A673 (cell line): Measurements from ENCODE around the gene DCHS1. TPM values are rescaled to one million over a fixed set of nuclear protein-coding genes. Genes with fewer than 3 reads are reported as not detected.

Experiments used
- BruUV-seq: library from RNA; stranded (reverse); fragments of 400-500 nt; replicated peaks from 2 replicates; lab custom pipeline; 2021; lab: Mats Ljungman, UMichigan
- CTCF ChIA-PET: fragments of 300-600 bp; sonication (Branson Sonifier 250); formaldehyde crosslinking; loops from one replicate; lab custom pipeline; 2022; ENCODE audit warnings: antibody characterized with exemption; lab: Charles Lee
- POLR2A ChIA-PET: fragments of 300-600 bp; sonication (Branson Sonifier 250); formaldehyde crosslinking; loops from one replicate; lab custom pipeline; 2022; ENCODE audit warnings: antibody characterized with exemption; ENCODE audit not compliant: low non-redundant PET; lab: Charles Lee
- DNase-seq: peaks from one replicate; pipeline ENCODE4 v3.0.0-alpha.2; 2015; ENCODE audit warnings: low spot score
- H3K27ac ChIP-seq: fragments of 200-600 bp; sonication (generic); 2 replicates; pipeline ENCODE4 v1.5.1; 2016; ENCODE audit warnings: mixed run types, low read depth, mild to moderate bottlenecking, mixed read lengths, antibody characterized with exemption, low read length; ENCODE audit not compliant: poor library complexity, severe bottlenecking
- H3K27me3 ChIP-seq: fragments of 200-600 bp; sonication (generic); replicated peaks from 2 replicates; pipeline ENCODE4 v1.6.1; 2017; ENCODE audit warnings: mixed run types, low read depth, mild to moderate bottlenecking, mixed read lengths, antibody characterized with exemption, low read length; ENCODE audit not compliant: insufficient read depth, poor library complexity
- H3K36me3 ChIP-seq: fragments of 200-600 bp; sonication (generic); 2 replicates; pipeline ENCODE4 v1.6.1; 2016; ENCODE audit warnings: mixed run types, mild to moderate bottlenecking, mixed read lengths, antibody characterized with exemption, low read length; ENCODE audit not compliant: insufficient read depth, poor library complexity, severe bottlenecking
- H3K4me1 ChIP-seq: fragments of 200-600 bp; sonication (generic); 2 replicates; pipeline ENCODE4 v1.6.1; 2017; ENCODE audit warnings: mixed run types, mild to moderate bottlenecking, mixed read lengths, antibody characterized with exemption, low read length; ENCODE audit not compliant: insufficient read depth, poor library complexity, severe bottlenecking
- H3K4me3 ChIP-seq: fragments of 200-600 bp; sonication (generic); 2 replicates; pipeline ENCODE4 v1.5.1; 2016; ENCODE audit warnings: low read depth, mixed run types, mild to moderate bottlenecking, mixed read lengths, low read length; ENCODE audit not compliant: poor library complexity, severe bottlenecking
- H3K9me3 ChIP-seq: fragments of 200-600 bp; sonication (generic); 2 replicates; pipeline ENCODE4 v1.6.1; 2016; ENCODE audit warnings: mixed run types, low read depth, mild to moderate bottlenecking, mixed read lengths, antibody characterized with exemption, low read length; ENCODE audit not compliant: poor library complexity, severe bottlenecking
- CTCF ChIP-seq: fragments of 300-800, 200-600 bp; sonication (generic); conservative IDR thresholded peaks from 2 replicates; pipeline ENCODE4 v1.5.1; 2017; ENCODE audit warnings: low read depth, mild to moderate bottlenecking, antibody characterized with exemption, low read length, moderate library complexity, mixed read lengths
- EZH2 ChIP-seq: fragments of 200-600 bp; sonication (generic); IDR thresholded peaks from 2 replicates; pipeline ENCODE4 v1.6.1; 2017; ENCODE audit warnings: borderline replicate concordance, low read depth, mild to moderate bottlenecking, mixed read lengths, antibody characterized with exemption, low read length; ENCODE audit not compliant: poor library complexity, severe bottlenecking
- intact Hi-C: fragments of 100-400 bp; cut with micrococcal nuclease; formaldehyde crosslinking; loops from one replicate; pipeline ENCODE4 v1.10.0; 2022; ENCODE audit not compliant: unreplicated experiment
- total RNA-seq: library from RNA; stranded (reverse); gene quantifications from 2 replicates; pipeline ENCODE4 v1.2.3, GENCODE V29; 2021

The DCHS1 gene
- total RNA-seq, 1 experiment from 2014 or later, result 17.6 TPM

- H3K9me3 ChIP-seq, result no peaks in the 10 kb centered on the region
- H3K27ac ChIP-seq, result no peak overlapping the region
- no peaks in the 10 kb centered on the region for H3K27me3 ChIP-seq
- BruUV-seq, result no TSS peak
- H3K4me1 ChIP-seq, result no peaks in the 10 kb centered on the region
- ChIA-PET POLR2A (no interaction called here), CTCF (no interaction called here)
- H3K4me3 ChIP-seq, result no peak overlapping the region
- TF ChIP-seq CTCF, result no peak
- TF ChIP-seq EZH2, result no peak
- peaks cover 17% of the 10 kb centered on the region for H3K36me3 ChIP-seq
- intact Hi-C loops, result no loop called here
- DNase-seq, result no peak
These were observed 21.4 kb upstream of the DCHS1 start for GRCh38 chr11:6677018-6677417.

- Histone ChIP-seq H3K36me3 (no peaks in the 10 kb centered on the region), H3K9me3 (no peaks in the 10 kb centered on the region), H3K4me1 (no peaks in the 10 kb centered on the region), H3K4me3 (no peak overlapping the region), H3K27me3 (no peaks in the 10 kb centered on the region), H3K27ac (no peak overlapping the region)
- POLR2A ChIA-PET, result no interaction called here
- no TSS peak for BruUV-seq
- intact Hi-C loops, result no loop called here
- TF ChIP-seq CTCF (no peak), EZH2 (no peak)
- no peak for DNase-seq
- CTCF ChIA-PET, result no interaction called here
These were observed 19.3 kb upstream of the DCHS1 start for GRCh38 chr11:6674862-6675261.

GRCh38 chr11:6674219-6674597 lies 18.6 kb upstream of the DCHS1 start:
- ChIA-PET POLR2A (no interaction called here), CTCF (no interaction called here)
- H3K36me3 ChIP-seq, result no peaks in the 10 kb centered on the region
- H3K9me3 ChIP-seq, result no peaks in the 10 kb centered on the region
- no peaks in the 10 kb centered on the region for H3K27me3 ChIP-seq
- intact Hi-C loops, result no loop called here
- no peak for DNase-seq
- TF ChIP-seq EZH2 (no peak), CTCF (no peak)
- no peak overlapping the region for H3K4me3 ChIP-seq
- no peak overlapping the region for H3K27ac ChIP-seq
- H3K4me1 ChIP-seq, result no peaks in the 10 kb centered on the region
- BruUV-seq, result no TSS peak
